CD4-positive, alpha-beta T cell treated with Interleukin-4 for 1 hour (primary cell): ENCODE measurements around the gene LIPH.
"Not testable (repeated sequence)": the region's sequence is repeated elsewhere in the genome, so short reads cannot be mapped to it uniquely, and the experiment has no call there.

ENCODE experiments used
- DNase-seq, 2 donors: peaks; one replicate each; pipeline ENCODE4 v3.0.0-alpha.2; 2020 to 2022

Gene LIPH

GRCh38 chr3:185479373-185479945, 72.9 kb downstream of the LIPH start:
- DNase-seq: no peak

- no peak for DNase-seq
Measured at GRCh38 chr3:185477316-185477715, 75.1 kb downstream of the LIPH start.

DNA sequence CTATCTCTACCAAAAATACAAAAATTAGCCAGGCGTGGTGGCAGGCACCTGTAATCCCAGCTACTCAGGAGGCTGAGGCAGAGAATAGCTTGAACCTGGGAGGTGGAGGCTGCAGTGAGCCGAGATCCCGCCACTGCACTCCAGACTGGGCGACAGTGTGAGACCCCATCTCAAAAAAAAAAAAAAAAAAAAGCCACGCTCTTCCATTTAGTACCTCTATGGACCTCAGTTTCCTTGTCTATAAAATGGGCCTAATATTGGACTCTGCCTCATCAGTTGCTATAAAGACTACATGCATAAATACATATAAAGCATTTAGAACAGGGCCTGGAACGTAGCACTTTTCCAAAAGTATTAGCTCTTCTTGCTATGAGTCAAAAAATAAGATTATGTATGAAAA, 77.5 kb downstream of the LIPH start:
- DNase-seq: not testable (repeated sequence)

GRCh38 chr3:185473290-185473815, 79.0 kb downstream of the LIPH start:
- DNase-seq: no peak

- no peak for DNase-seq
Measured at GRCh38 chr3:185470323-185470722, 82.1 kb downstream of the LIPH start.

GRCh38 chr3:185469542-185469941, 82.8 kb downstream of the LIPH start:
- no peak for DNase-seq

GRCh38 chr3:185466123-185466522, 86.3 kb downstream of the LIPH start:
- DNase-seq: not testable (repeated sequence)

- no peak for DNase-seq
Measured at GRCh38 chr3:185465471-185465870, 86.9 kb downstream of the LIPH start.

DNA sequence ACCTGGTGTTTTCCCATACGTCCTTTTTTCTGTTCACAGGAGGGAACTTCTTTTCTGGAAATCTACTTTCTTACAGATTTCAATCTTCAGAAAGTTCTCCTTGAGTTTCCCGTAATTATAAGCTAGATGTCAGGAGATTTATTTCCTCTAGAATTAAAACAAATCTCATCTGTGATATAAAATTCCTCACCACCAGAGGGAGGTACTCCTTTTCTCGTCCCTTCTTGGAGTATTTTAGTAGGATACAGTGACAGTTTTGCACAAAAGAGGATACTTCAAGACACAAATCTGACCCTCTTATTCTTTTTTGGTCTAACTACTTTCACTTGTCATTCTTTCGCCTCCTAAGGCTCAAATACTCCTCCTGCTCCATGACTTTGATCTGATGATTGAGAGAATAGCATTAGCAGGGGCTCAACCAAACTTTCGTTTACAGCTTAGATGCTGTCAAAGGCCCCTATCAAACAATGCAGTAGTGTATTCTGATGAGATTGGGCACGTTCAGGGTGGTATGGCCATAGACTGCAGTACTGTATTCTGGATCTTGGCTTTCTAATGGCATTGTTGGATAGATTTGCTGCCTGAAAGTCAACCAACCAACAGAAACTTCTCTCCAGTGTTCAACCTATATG, 91.6 kb downstream of the LIPH start:
- DNase-seq: no peak

DNA sequence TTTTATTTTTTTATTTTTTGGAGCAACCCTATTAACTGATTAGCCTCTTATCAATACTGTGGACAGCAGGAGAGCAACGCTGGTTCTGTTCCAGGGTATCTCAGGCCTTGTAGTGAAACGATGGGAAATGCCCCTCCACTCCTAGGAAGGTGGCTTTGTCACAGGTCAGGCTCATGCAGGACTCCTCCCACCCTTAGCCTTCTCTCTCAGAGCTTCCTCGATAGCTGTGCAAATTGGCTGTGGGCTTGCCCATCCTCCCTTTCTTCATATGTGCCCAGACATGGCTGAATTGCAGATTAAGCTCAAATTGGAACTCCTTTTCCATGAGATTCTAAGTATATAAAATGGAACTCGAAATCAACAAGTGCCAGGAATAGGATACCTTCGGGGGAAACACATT, 92.1 kb downstream of the LIPH start:
- DNase-seq: no peak

- DNase-seq: no peak
Measured at GRCh38 chr3:185457376-185457775, 95.0 kb downstream of the LIPH start.
